Astrocyte (in vitro differentiated cells and primary cell): ENCODE results near the gene MMAB. TPM values are rescaled to one million over a fixed set of nuclear protein-coding genes. Genes with fewer than 3 reads are reported as not detected.

Experiments used
- DNase-seq: peaks from one replicate; pipeline ENCODE4 v3.0.0-alpha.2; 2010; ENCODE audit warnings: low read depth
- FAIRE-seq: peaks from 2 replicates; lab custom pipeline; 2011; peaks lifted over from hg19 to GRCh38; lab: Jason Lieb, UNC
- H2AFZ ChIP-seq: 2 replicates; pipeline ENCODE4 v1.6.0; 2012; ENCODE audit warnings: low read depth, low read length, inconsistent platforms
- H3K27ac ChIP-seq: 2 replicates; pipeline ENCODE4 v1.5.1; 2011; ENCODE audit warnings: low read depth, low read length, inconsistent platforms
- H3K27me3 ChIP-seq: 2 replicates; pipeline ENCODE4 v1.6.0; 2011; ENCODE audit warnings: low read length, inconsistent platforms; ENCODE audit not compliant: insufficient read depth
- H3K36me3 ChIP-seq: 2 replicates; pipeline ENCODE4 v1.5.1; 2011; ENCODE audit warnings: low read length, inconsistent platforms; ENCODE audit not compliant: insufficient read depth
- H3K4me1 ChIP-seq: 2 replicates; pipeline ENCODE4 v1.5.1; 2011; ENCODE audit warnings: low read length, inconsistent platforms; ENCODE audit not compliant: insufficient read depth
- H3K4me2 ChIP-seq: 2 replicates; pipeline ENCODE4 v1.6.0; 2012; ENCODE audit warnings: low read length, inconsistent platforms
- H3K4me3 ChIP-seq: 2 replicates; pipeline ENCODE4 v1.5.1; 2011; ENCODE audit warnings: low read depth, mild to moderate bottlenecking, low read length, inconsistent platforms; ENCODE audit not compliant: insufficient read depth
- H3K79me2 ChIP-seq: 2 replicates; pipeline ENCODE4 v1.6.0; 2012; ENCODE audit warnings: mild to moderate bottlenecking, low read length, inconsistent platforms; ENCODE audit not compliant: insufficient read depth
- H3K9ac ChIP-seq: 2 replicates; pipeline ENCODE4 v1.6.0; 2012; ENCODE audit warnings: mild to moderate bottlenecking, low read length, inconsistent platforms
- H3K9me3 ChIP-seq: 2 replicates; pipeline ENCODE4 v1.5.1; 2012; ENCODE audit warnings: low read depth, mild to moderate bottlenecking, low read length, inconsistent platforms; ENCODE audit not compliant: insufficient read depth
- H4K20me1 ChIP-seq: 2 replicates; pipeline ENCODE4 v1.6.0; 2012; ENCODE audit warnings: low read length, inconsistent platforms; ENCODE audit not compliant: insufficient read depth
- H3K27ac Mint-ChIP-seq: one replicate; pipeline ENCODE4 v1.8.0; 2021; ENCODE audit warnings: mild to moderate bottlenecking, mixed read lengths; ENCODE audit not compliant: unreplicated experiment
- H3K27me3 Mint-ChIP-seq: one replicate; pipeline ENCODE4 v1.8.0; 2021; ENCODE audit warnings: low read depth, mixed read lengths; ENCODE audit not compliant: unreplicated experiment
- H3K36me3 Mint-ChIP-seq: one replicate; pipeline ENCODE4 v1.8.0; 2021; ENCODE audit warnings: low read depth, mixed read lengths; ENCODE audit not compliant: unreplicated experiment
- H3K4me1 Mint-ChIP-seq: one replicate; pipeline ENCODE4 v1.8.0; 2021; ENCODE audit warnings: low read depth, mixed read lengths; ENCODE audit not compliant: unreplicated experiment
- H3K4me3 Mint-ChIP-seq: one replicate; pipeline ENCODE4 v1.8.0; 2021; ENCODE audit warnings: mild to moderate bottlenecking, moderate library complexity, mixed read lengths; ENCODE audit not compliant: unreplicated experiment
- H3K9me3 Mint-ChIP-seq: one replicate; pipeline ENCODE4 v1.8.0; 2021; ENCODE audit warnings: mild to moderate bottlenecking, mixed read lengths; ENCODE audit not compliant: unreplicated experiment
- CTCF ChIP-seq: IDR thresholded peaks from 2 replicates; pipeline ENCODE4 v1.5.1; 2011; ENCODE audit warnings: low read depth, mild to moderate bottlenecking, inconsistent platforms, low read length, moderate library complexity; ENCODE audit not compliant: insufficient read depth
- EZH2 ChIP-seq: IDR thresholded peaks from 2 replicates; pipeline ENCODE4 v1.6.1; 2012; ENCODE audit warnings: mild to moderate bottlenecking, low read length, inconsistent platforms; ENCODE audit not compliant: insufficient read depth
- total RNA-seq: library from RNA; stranded (reverse); gene quantifications from 2 replicates; pipeline ENCODE4 v1.2.1, GENCODE V29; 2021

MMAB gene
- total RNA-seq, 1 donor from 2014 or later: 17.8 TPM

GRCh38 chr12:109557200-109557599, 16.1 kb downstream of the MMAB start:
- no peak for FAIRE-seq

GRCh38 chr12:109555431-109556315, 17.6 kb downstream of the MMAB start:
- Histone ChIP-seq H3K27me3 (peaks cover 8% of the 10 kb centered on the region), H2AFZ (no peak overlapping the region), H4K20me1 (no peaks in the 10 kb centered on the region), H3K79me2 (no peaks in the 10 kb centered on the region), H3K27ac (no peak overlapping the region), H3K9me3 (no peaks in the 10 kb centered on the region), H3K36me3 (no peaks in the 10 kb centered on the region), H3K4me2 (no peak overlapping the region), H3K9ac (no peak overlapping the region), H3K4me1 (peaks cover 14% of the 10 kb centered on the region), H3K4me3 (no peak overlapping the region)
- TF ChIP-seq CTCF (no peak), EZH2 (no peak)
- no peak overlapping the region for H3K27ac Mint-ChIP-seq
- FAIRE-seq (no peak), DNase-seq (no peak)
- no peak overlapping the region for H3K4me3 Mint-ChIP-seq
- H3K4me1 Mint-ChIP-seq: no peaks in the 10 kb centered on the region
- H3K9me3 Mint-ChIP-seq: no peaks in the 10 kb centered on the region
- no peaks in the 10 kb centered on the region for H3K36me3 Mint-ChIP-seq
- peaks cover 28% of the 10 kb centered on the region for H3K27me3 Mint-ChIP-seq

More at GRCh38 chr12:109557200-109557599, 16.1 kb downstream of the MMAB start:
- Mint-ChIP-seq H3K27me3 (peaks cover 28% of the 10 kb centered on the region), H3K4me3 (no peak overlapping the region), H3K27ac (no peak overlapping the region), H3K36me3 (peaks cover 1% of the 10 kb centered on the region), H3K4me1 (no peaks in the 10 kb centered on the region), H3K9me3 (peaks cover 4% of the 10 kb centered on the region)
- no peaks in the 10 kb centered on the region for H3K9me3 ChIP-seq
- H4K20me1 ChIP-seq: no peaks in the 10 kb centered on the region
- peaks cover 14% of the 10 kb centered on the region for H3K4me1 ChIP-seq
- no peak overlapping the region for H2AFZ ChIP-seq
- H3K79me2 ChIP-seq: no peaks in the 10 kb centered on the region
- H3K27ac ChIP-seq: no peak overlapping the region
- H3K36me3 ChIP-seq: no peaks in the 10 kb centered on the region
- no peak overlapping the region for H3K4me2 ChIP-seq
- H3K4me3 ChIP-seq: no peak overlapping the region
- no peak for TF ChIP-seq CTCF
- H3K27me3 ChIP-seq: peaks cover 8% of the 10 kb centered on the region
- H3K9ac ChIP-seq: no peak overlapping the region
- no peak for DNase-seq

GRCh38 chr12:109554761-109555160, 18.5 kb downstream of the MMAB start:
- Histone ChIP-seq H4K20me1 (no peaks in the 10 kb centered on the region), H2AFZ (no peak overlapping the region), H3K4me2 (no peak overlapping the region), H3K79me2 (no peaks in the 10 kb centered on the region), H3K4me3 (no peak overlapping the region), H3K36me3 (no peaks in the 10 kb centered on the region), H3K27me3 (peaks cover 11% of the 10 kb centered on the region), H3K27ac (no peak overlapping the region), H3K4me1 (peaks cover 14% of the 10 kb centered on the region), H3K9me3 (no peaks in the 10 kb centered on the region), H3K9ac (no peak overlapping the region)
- H3K36me3 Mint-ChIP-seq: no peaks in the 10 kb centered on the region
- H3K4me3 Mint-ChIP-seq: no peak overlapping the region
- TF ChIP-seq EZH2: no peak
- no peak for TF ChIP-seq CTCF
- no peak for FAIRE-seq
- no peaks in the 10 kb centered on the region for H3K9me3 Mint-ChIP-seq
- no peaks in the 10 kb centered on the region for H3K4me1 Mint-ChIP-seq
- DNase-seq: no peak
- no peak overlapping the region for H3K27ac Mint-ChIP-seq
- peaks cover 28% of the 10 kb centered on the region for H3K27me3 Mint-ChIP-seq
